ENCODE data around the gene ATP2C2. TPM values are rescaled to one million over a fixed set of nuclear protein-coding genes. Genes with fewer than 3 reads are reported as not detected.

Gene ATP2C2
- total RNA-seq, 1 experiment from 2014 or later = 4.0 TPM

DNA sequence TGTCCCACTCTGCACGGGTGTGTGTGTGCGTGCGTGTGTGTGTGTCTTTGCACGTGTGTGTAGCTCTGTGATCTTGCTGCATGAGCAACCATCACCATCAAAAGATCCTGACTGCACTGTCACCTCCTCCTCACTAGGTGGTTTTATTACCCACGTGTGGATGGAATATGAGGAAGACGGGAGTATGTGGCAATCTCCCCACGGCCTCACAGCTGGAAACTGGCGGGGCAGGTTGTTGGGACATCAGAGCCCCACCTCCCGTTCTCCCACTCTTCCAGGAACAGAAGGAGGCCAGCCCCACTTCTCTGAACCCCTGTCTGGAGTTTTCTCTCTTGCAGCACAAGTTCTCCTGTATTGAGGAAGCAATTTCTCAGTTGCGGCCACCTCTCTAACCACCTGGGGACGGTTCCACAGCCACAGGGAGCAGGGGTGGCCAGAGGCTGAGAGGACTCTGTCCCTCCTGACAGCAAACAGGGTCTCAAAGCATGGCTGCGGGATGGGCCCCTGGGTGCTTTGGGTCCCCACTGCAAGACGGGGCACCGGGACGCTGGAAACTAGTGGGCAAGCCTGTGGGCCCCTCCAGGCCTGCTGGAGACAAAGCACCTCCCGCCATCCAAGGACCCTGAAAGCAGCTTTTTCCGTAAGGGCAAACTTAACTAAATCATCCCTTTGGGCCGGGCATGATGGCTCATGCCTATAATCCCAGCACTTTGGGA, 27.9 kb upstream of the ATP2C2 start:
- Histone ChIP-seq H3K23ac (ENCODE audit: insufficient read length, low read depth, low read length) (no peak overlapping the region), H2BK20ac (ENCODE audit: low read depth, low read length, poor library complexity, severe bottlenecking) (no peak overlapping the region), H3K27me3 (ENCODE audit: insufficient read depth, low read length) (no peaks in the 10 kb centered on the region), H2BK12ac (ENCODE audit: insufficient read length, low read depth, low read length) (no peak overlapping the region), H3K79me2 (ENCODE audit: insufficient read depth, low read length) (no peaks in the 10 kb centered on the region), H2BK120ac (ENCODE audit: low read depth, low read length, poor library complexity, severe bottlenecking) (no peak overlapping the region), H4K91ac (ENCODE audit: insufficient read length, low read depth, low read length) (no peak overlapping the region), H3K9me3 (ENCODE audit: control insufficient read depth, low read depth, low read length) (no peaks in the 10 kb centered on the region), H3K4me2 (ENCODE audit: insufficient read depth, insufficient read length, low read length) (no peak overlapping the region), H3K27ac (ENCODE audit: insufficient read length, low read depth, low read length) (no peak overlapping the region), H3K9ac (ENCODE audit: extremely low read depth, insufficient read length, low read length) (no peak overlapping the region), H2AFZ (ENCODE audit: low read length) (no peak overlapping the region), H3T11ph (ENCODE audit: low read length) (no peak overlapping the region), H3K56ac (ENCODE audit: insufficient read length, low read depth, low read length) (no peak overlapping the region), H3K18ac (ENCODE audit: insufficient read length, low read depth, low read length) (no peak overlapping the region), H3K4ac (ENCODE audit: low read depth, low read length) (no peak overlapping the region), H3K23me2 (ENCODE audit: insufficient read length, low read depth, low read length, poor library complexity, severe bottlenecking) (no peaks in the 10 kb centered on the region), H4K8ac (replicated peaks; ENCODE audit: insufficient read length, low read depth, low read length) (no peak overlapping the region), H3K79me1 (ENCODE audit: insufficient read depth, low read depth, low read length, poor library complexity, severe bottlenecking) (no peaks in the 10 kb centered on the region), H2AK5ac (ENCODE audit: insufficient read length, low read length) (no peak overlapping the region), H2BK5ac (ENCODE audit: insufficient read length, low read length) (no peak overlapping the region), H3K14ac (ENCODE audit: insufficient read depth, low read length) (no peak overlapping the region), H2BK15ac (ENCODE audit: low read depth, low read length) (no peak overlapping the region), H4K5ac (ENCODE audit: insufficient read length, low read depth, low read length) (no peak overlapping the region), H4K20me1 (ENCODE audit: control insufficient read depth, insufficient read depth, insufficient read length) (no peaks in the 10 kb centered on the region), H3K4me1 (ENCODE audit: insufficient read depth, low read length) (no peaks in the 10 kb centered on the region)
- no peaks in the 10 kb centered on the region; a peak in 2 of 7 replicates for H3K36me3 Mint-ChIP-seq (ENCODE audit: insufficient read depth in 1 of 3, low read depth in 3 of 3)
- H3K4me1 Mint-ChIP-seq = peaks cover 0 to 3% of the 10 kb centered on the region in 2 experiments; a peak in 1 of 4 replicates
- no peak for DNase-seq
- no CpG with 5 or more reads among the region's 18 CpGs for WGBS (ENCODE audit: extremely low coverage, insufficient read length, low lambda C conversion rate)
- H3K9me3 Mint-ChIP-seq = peaks cover 6 to 8% of the 10 kb centered on the region in 2 experiments; a peak in 3 of 5 replicates
- H3K4me3 Mint-ChIP-seq = no peak overlapping the region
- H3K27me3 Mint-ChIP-seq (ENCODE audit: low read depth) = peaks cover 2% of the 10 kb centered on the region
- H3K27ac Mint-ChIP-seq = no peak overlapping the region
- TF ChIP-seq, protein P1, sequence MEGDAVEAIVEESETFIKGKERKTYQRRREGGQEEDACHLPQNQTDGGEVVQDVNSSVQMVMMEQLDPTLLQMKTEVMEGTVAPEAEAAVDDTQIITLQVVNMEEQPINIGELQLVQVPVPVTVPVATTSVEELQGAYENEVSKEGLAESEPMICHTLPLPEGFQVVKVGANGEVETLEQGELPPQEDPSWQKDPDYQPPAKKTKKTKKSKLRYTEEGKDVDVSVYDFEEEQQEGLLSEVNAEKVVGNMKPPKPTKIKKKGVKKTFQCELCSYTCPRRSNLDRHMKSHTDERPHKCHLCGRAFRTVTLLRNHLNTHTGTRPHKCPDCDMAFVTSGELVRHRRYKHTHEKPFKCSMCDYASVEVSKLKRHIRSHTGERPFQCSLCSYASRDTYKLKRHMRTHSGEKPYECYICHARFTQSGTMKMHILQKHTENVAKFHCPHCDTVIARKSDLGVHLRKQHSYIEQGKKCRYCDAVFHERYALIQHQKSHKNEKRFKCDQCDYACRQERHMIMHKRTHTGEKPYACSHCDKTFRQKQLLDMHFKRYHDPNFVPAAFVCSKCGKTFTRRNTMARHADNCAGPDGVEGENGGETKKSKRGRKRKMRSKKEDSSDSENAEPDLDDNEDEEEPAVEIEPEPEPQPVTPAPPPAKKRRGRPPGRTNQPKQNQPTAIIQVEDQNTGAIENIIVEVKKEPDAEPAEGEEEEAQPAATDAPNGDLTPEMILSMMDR (conservative IDR thresholded peaks at IDR 0.05) = no peak

Data from H9 (cell line).